VCaP (cell line): ENCODE measurements around the gene MAGOHB.

Experiments
- H3K27ac ChIP-seq: fragments of 450-650 bp; 2 replicates; pipeline ENCODE4 v1.5.1; 2017
- TF ChIP-seq, protein P1 (sequence below): fragments of 450-650 bp; conservative IDR thresholded peaks from 2 replicates; pipeline ENCODE4 v1.5.1; 2017; ENCODE audit warnings: mild to moderate bottlenecking, moderate library complexity

MAGOHB gene

DNA sequence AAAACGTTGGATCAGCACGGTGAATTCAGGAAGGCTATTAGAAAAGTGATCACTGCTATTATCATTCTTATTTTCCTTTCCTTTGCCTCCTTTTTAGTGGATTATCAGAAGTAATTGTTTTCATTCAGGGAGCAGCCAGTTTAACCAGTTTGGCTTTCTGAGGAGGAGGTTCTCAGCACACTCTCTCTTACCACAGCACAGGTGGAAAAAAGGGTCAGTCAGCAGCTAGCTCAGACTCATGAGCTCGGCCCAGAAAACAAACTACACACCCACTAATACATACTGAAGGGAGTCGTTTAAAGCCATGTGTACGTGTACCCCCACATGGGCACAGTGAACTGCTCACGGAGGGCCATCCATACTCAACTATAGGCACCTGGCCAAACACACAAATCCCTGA, 23.2 kb upstream of the MAGOHB start:
- peak overlapping the region; percentile 89 for H3K27ac ChIP-seq
- TF ChIP-seq, protein P1, sequence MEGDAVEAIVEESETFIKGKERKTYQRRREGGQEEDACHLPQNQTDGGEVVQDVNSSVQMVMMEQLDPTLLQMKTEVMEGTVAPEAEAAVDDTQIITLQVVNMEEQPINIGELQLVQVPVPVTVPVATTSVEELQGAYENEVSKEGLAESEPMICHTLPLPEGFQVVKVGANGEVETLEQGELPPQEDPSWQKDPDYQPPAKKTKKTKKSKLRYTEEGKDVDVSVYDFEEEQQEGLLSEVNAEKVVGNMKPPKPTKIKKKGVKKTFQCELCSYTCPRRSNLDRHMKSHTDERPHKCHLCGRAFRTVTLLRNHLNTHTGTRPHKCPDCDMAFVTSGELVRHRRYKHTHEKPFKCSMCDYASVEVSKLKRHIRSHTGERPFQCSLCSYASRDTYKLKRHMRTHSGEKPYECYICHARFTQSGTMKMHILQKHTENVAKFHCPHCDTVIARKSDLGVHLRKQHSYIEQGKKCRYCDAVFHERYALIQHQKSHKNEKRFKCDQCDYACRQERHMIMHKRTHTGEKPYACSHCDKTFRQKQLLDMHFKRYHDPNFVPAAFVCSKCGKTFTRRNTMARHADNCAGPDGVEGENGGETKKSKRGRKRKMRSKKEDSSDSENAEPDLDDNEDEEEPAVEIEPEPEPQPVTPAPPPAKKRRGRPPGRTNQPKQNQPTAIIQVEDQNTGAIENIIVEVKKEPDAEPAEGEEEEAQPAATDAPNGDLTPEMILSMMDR = no peak

DNA sequence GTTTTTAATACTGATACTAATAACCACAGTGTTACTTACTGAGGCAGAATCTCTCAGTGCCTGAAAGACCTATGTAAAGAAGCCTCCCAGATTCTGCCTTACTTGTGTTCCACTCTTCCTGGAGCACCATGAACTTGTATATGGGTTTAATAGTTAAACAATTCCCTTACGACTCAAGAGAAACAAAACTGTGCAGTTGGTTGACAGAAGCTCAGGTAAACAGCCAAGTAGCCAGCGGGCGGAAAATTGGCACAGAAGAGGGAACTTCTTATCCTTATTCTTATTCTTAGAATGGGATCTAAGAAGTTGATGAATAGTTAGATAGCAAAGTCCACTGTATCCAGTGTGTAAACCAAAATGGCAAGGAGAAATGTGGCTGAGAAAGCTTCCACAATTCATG, 22.7 kb upstream of the MAGOHB start:
- peak overlapping the region; percentile 89 for H3K27ac ChIP-seq
- TF ChIP-seq, protein P1 = no peak

DNA sequence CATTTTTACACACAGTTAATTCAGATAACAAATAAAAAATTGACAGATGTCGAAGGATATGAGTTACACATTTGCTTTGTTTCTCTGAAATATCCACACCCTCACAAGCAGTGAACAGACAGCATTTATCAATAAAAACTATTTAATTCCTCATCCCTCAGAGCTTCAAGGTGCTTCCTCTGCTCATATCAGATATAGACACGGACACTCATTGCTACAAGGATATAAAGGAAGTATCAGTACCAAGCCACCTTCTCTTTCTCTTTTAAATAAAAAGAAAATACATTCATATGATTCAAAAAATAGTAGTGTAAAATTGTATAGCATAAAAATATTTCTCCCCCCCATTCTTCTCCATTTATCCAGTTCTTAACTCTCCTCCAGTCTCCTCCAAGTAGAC, 21.9 kb upstream of the MAGOHB start:
- TF ChIP-seq, protein P1 = no peak

DNA sequence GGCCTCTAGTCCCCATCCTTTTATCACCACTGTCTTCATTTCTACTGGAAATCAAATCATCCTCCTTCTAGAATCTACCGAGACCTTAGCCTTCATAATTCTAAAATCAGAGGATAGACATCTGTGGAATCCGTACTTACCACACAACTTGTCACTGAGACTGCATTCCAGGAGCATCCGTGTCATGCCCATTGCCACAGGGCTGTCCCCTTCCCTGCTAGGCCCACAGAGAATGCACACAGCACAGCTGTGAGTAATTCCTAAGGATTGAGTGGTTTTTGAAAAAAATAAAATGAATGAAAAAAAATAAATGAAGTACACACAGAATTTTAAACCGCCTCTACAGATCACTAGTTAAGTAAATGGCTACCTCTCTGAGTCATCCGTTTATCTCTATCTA, 21.0 kb upstream of the MAGOHB start:
- peak overlapping the region; percentile 89; the same call in 1 of the 2 replicates for H3K27ac ChIP-seq
- TF ChIP-seq, protein P1 = no peak

More for the DNA sequence above, 21.9 kb upstream of the MAGOHB start:
- peak overlapping the region; percentile 89 for H3K27ac ChIP-seq

DNA sequence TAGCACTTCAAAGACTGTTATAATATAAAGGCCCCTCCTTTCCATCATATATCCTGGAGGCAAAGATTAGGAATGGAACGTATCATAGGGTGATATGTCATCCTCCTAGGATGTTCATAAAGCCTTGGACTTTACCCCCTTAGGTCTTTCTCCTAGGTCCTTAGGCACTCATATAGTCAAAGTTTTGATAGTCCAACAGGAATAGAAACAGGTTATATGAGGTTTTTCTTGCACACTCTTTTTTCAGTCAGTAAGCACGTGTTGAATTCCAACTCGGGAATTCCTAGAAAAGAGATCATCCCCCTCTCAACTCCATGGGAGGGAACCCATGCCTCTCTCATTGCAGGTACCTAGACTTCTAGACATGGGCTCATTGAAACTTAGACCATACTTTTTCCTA, 20.1 kb upstream of the MAGOHB start:
- TF ChIP-seq, protein P1 = no peak

DNA sequence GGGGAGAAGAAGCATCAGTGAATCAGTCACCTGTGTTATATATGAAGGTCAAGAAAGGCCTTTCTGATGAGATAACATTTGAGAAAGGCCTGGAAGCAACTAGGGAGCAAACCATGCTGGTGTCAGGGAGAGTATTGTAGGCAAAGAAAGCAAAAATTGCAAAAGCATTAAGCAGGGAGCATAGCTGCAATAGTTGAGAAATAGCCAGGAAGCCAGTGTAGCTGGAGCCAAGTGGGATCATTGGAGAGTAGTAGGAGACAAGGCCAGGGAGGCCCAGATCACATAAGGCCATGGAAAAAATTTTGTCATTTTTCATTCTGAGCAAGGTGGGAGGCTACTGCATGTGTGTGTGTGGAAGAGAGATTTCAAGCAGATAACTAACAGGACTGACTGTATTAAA, 18.8 kb upstream of the MAGOHB start:
- TF ChIP-seq, protein P1 = no peak
- no peak overlapping the region for H3K27ac ChIP-seq

More for the DNA sequence above, 20.1 kb upstream of the MAGOHB start:
- no peak overlapping the region for H3K27ac ChIP-seq

DNA sequence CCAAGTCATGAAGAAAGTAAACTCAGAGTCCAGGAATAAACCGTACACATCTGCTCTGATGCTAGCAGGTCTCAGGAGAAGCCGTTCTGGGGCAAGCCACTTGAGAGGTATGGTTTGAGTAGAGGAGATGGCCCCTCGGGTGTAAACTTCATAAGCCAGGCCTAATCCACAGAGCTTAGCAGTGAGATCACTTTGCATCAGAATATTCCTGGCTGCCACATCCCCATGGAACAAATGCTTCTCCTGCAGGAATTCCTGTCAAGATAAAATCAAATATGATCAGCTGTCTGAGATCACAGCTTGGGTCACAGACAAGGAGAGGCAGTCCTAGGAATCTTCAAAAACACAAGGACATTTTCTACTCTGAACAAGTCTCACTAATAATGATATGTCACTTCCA, 11.2 kb upstream of the MAGOHB start:
- TF ChIP-seq, protein P1 = no peak

More for the DNA sequence above, 11.2 kb upstream of the MAGOHB start:
- H3K27ac ChIP-seq = peak overlapping the region; percentile 63
